H1 (cell line): ENCODE data around the gene CTBP2. TPM values are rescaled to one million over a fixed set of nuclear protein-coding genes. Genes with fewer than 3 reads are reported as not detected.

ENCODE experiments used
- CTCF ChIA-PET: fragments of 300-600 bp; sonication (Branson Sonifier 250); formaldehyde crosslinking; loops from one replicate; lab custom pipeline; 2021; ENCODE audit not compliant: partially characterized antibody; lab: Charles Lee
- POLR2A ChIA-PET: fragments of 300-600 bp; sonication (Branson Sonifier 250); formaldehyde crosslinking; loops from one replicate; lab custom pipeline; 2021; ENCODE audit warnings: inconsistent platforms; ENCODE audit not compliant: partially characterized antibody; lab: Charles Lee
- DNase-seq, 2 experiments: peaks; one replicate each; pipeline versions ENCODE4 v3.0.0 to v3.0.0-alpha.2; 2010 to 2022; ENCODE audit warnings: low spot score in 2 of 2, low read depth in 1 of 2, mixed read lengths in 1 of 2
- FAIRE-seq: peaks from 2 replicates; lab custom pipeline; 2011; peaks lifted over from hg19 to GRCh38; lab: Jason Lieb, UNC
- H2AFZ ChIP-seq: 2 replicates; pipeline ENCODE4 v1.8.1; 2012; ENCODE audit warnings: low read length, inconsistent platforms
- H2AK5ac ChIP-seq: 2 replicates; pipeline ENCODE4 v1.6.1; 2013; ENCODE audit warnings: low read depth, low read length
- H2BK120ac ChIP-seq: replicated peaks from 2 replicates; pipeline ENCODE3; 2013; ENCODE audit warnings: low read depth, low read length, inconsistent platforms
- H2BK12ac ChIP-seq: 2 replicates; pipeline ENCODE4 v1.6.1; 2013; ENCODE audit warnings: low read depth, low read length
- H2BK15ac ChIP-seq: 2 replicates; pipeline ENCODE4 v1.6.1; 2013; ENCODE audit warnings: low read length
- H2BK20ac ChIP-seq: 2 replicates; pipeline ENCODE4 v1.6.1; 2013; ENCODE audit warnings: low read length
- H2BK5ac ChIP-seq: 2 replicates; pipeline ENCODE4 v1.6.1; 2013; ENCODE audit warnings: low read depth, low read length
- H3K14ac ChIP-seq: 2 replicates; pipeline ENCODE4 v1.6.1; 2013; ENCODE audit warnings: inconsistent platforms; ENCODE audit not compliant: insufficient read length
- H3K18ac ChIP-seq: 2 replicates; pipeline ENCODE4 v1.6.1; 2013; ENCODE audit warnings: low read length; ENCODE audit errors: extremely low read depth
- H3K23ac ChIP-seq: 2 replicates; pipeline ENCODE4 v1.6.1; 2013; ENCODE audit warnings: inconsistent platforms; ENCODE audit not compliant: insufficient read length
- H3K23me2 ChIP-seq: 2 replicates; pipeline ENCODE4 v1.6.1; 2013; ENCODE audit warnings: low read depth, low read length
- H3K27ac ChIP-seq: 2 replicates; pipeline ENCODE4 v1.6.1; 2011; ENCODE audit warnings: low read depth, low read length, inconsistent platforms
- H3K27me3 ChIP-seq, 4 experiments: replicated peaks in 1 of 4; 1 replicate in 1 of 4; 2 replicates in 3 of 4; pipeline versions ENCODE4 v1.6.1 to v1.8.1; 2011 to 2013; ENCODE audit warnings: low read length in 3 of 4, mild to moderate bottlenecking in 3 of 4, inconsistent platforms in 2 of 4, mixed read lengths in 2 of 4, moderate library complexity in 1 of 4; ENCODE audit not compliant: control insufficient read depth in 3 of 4, insufficient read depth in 3 of 4; ENCODE audit errors: extremely low read depth in 1 of 4
- H3K36me3 ChIP-seq, 4 experiments: 2 replicates each; pipeline versions ENCODE4 v1.6.1 to v1.8.1; 2011 to 2013; ENCODE audit warnings: mild to moderate bottlenecking in 4 of 4, low read length in 3 of 4, moderate library complexity in 2 of 4, control low read depth in 1 of 4, inconsistent platforms in 1 of 4; ENCODE audit not compliant: insufficient read depth in 4 of 4, control insufficient read depth in 2 of 4
- H3K4ac ChIP-seq: replicated peaks from 2 replicates; pipeline ENCODE3; 2013; ENCODE audit warnings: low read length, low read depth, mixed read lengths, inconsistent platforms; ENCODE audit not compliant: insufficient read length
- H3K4me1 ChIP-seq, 4 experiments: replicated peaks in 1 of 4; 1 replicate in 1 of 4; 2 replicates in 3 of 4; pipeline versions ENCODE4 v1.6.1 to v1.8.1; 2011 to 2013; ENCODE audit warnings: low read length in 3 of 4, inconsistent platforms in 2 of 4, mixed read lengths in 1 of 4; ENCODE audit not compliant: insufficient read depth in 4 of 4, control insufficient read depth in 3 of 4
- H3K4me2 ChIP-seq, 2 experiments: 2 replicates each; pipeline versions ENCODE4 v1.6.1 to v1.8.1; 2011 to 2013; ENCODE audit warnings: low read depth in 2 of 2, low read length in 2 of 2, control low read depth in 1 of 2, inconsistent platforms in 1 of 2, mild to moderate bottlenecking in 1 of 2; ENCODE audit not compliant: insufficient read depth in 1 of 2
- H3K4me3 ChIP-seq, 4 experiments: fragments of 200-600, 300-600 bp in 1 of 4; sonication (generic), shearing (Covaris generic), sonication (Bioruptor Twin) in 1 of 4; 2 replicates each; pipeline versions ENCODE4 v1.5.1 to v1.8.1; 2011 to 2016; ENCODE audit warnings: low read length in 4 of 4, low read depth in 3 of 4, control low read depth in 2 of 4, inconsistent platforms in 2 of 4, mild to moderate bottlenecking in 2 of 4, mixed read lengths in 1 of 4, moderate library complexity in 1 of 4; ENCODE audit not compliant: insufficient read depth in 2 of 4; ENCODE audit errors: extremely low read depth in 1 of 4
- H3K56ac ChIP-seq: replicated peaks from 2 replicates; pipeline ENCODE3; 2013; ENCODE audit warnings: low read depth, mild to moderate bottlenecking, mixed read lengths, low read length, inconsistent platforms; ENCODE audit not compliant: insufficient read length
- H3K79me1 ChIP-seq: 2 replicates; pipeline ENCODE4 v1.6.1; 2013; ENCODE audit warnings: low read depth, low read length, control low read depth
- H3K79me2 ChIP-seq, 2 experiments: 2 replicates each; pipeline versions ENCODE4 v1.6.1 to v1.8.1; 2012 to 2013; ENCODE audit warnings: low read length in 2 of 2, mild to moderate bottlenecking in 2 of 2, inconsistent platforms in 1 of 2; ENCODE audit not compliant: insufficient read depth in 2 of 2, control insufficient read depth in 1 of 2
- H3K9ac ChIP-seq, 4 experiments: replicated peaks in 1 of 4; 1 replicate in 1 of 4; 2 replicates in 3 of 4; pipeline versions ENCODE4 v1.6.1 to v1.8.1; 2011 to 2013; ENCODE audit warnings: low read depth in 3 of 4, low read length in 3 of 4, control low read depth in 2 of 4, mild to moderate bottlenecking in 2 of 4, moderate library complexity in 2 of 4, inconsistent platforms in 1 of 4; ENCODE audit errors: extremely low read depth in 1 of 4
- H3K9me3 ChIP-seq, 2 experiments: 2 replicates each; pipeline versions ENCODE4 v1.6.1 to v1.8.1; 2012 to 2013; ENCODE audit warnings: mild to moderate bottlenecking in 2 of 2, moderate library complexity in 2 of 2, control low read depth in 1 of 2, inconsistent platforms in 1 of 2, low read depth in 1 of 2, low read length in 1 of 2, mixed read lengths in 1 of 2; ENCODE audit not compliant: insufficient read depth in 2 of 2
- H4K20me1 ChIP-seq, 2 experiments: replicated peaks in 1 of 2; 2 replicates each; pipeline versions ENCODE3 to v1.8.1; 2011 to 2013; ENCODE audit warnings: inconsistent platforms in 2 of 2, low read length in 2 of 2, mild to moderate bottlenecking in 1 of 2; ENCODE audit not compliant: insufficient read depth in 2 of 2, control insufficient read depth in 1 of 2
- H4K5ac ChIP-seq: 2 replicates; pipeline ENCODE4 v1.6.1; 2013; ENCODE audit warnings: low read length, low read depth, mixed read lengths, inconsistent platforms; ENCODE audit not compliant: insufficient read length
- H4K8ac ChIP-seq: 2 replicates; pipeline ENCODE4 v1.8.0; 2013; ENCODE audit warnings: mild to moderate bottlenecking, moderate library complexity, low read length, inconsistent platforms; ENCODE audit not compliant: insufficient read depth; ENCODE audit errors: extremely low read depth
- H4K91ac ChIP-seq: replicated peaks from 2 replicates; pipeline ENCODE3; 2013; ENCODE audit warnings: low read length, mixed read lengths, inconsistent platforms; ENCODE audit not compliant: insufficient read length
- POLR2A ChIP-seq, 2 experiments: IDR thresholded peaks; 1 replicate in 1 of 2; 2 replicates in 1 of 2; pipeline ENCODE4 v1.6.1; 2011; ENCODE audit warnings: low read depth in 2 of 2, low read length in 2 of 2, mild to moderate bottlenecking in 2 of 2; ENCODE audit errors: control extremely low read depth in 1 of 2
- SRF ChIP-seq: IDR thresholded peaks from 2 replicates; pipeline ENCODE4 v1.6.1; 2011; ENCODE audit warnings: mild to moderate bottlenecking, low read depth, low read length, moderate library complexity
- WGBS, 2 experiments: shearing (Covaris generic) in 1 of 2; methylation state at CpG; one replicate each; pipeline versions ENCODE4 v1.1.6 to v1.1.7; 2013 to 2015; ENCODE audit warnings: low lambda C conversion rate in 2 of 2, mixed read lengths in 2 of 2, inconsistent platforms in 1 of 2, low coverage in 1 of 2, missing lambda C conversion rate in 1 of 2; ENCODE audit not compliant: insufficient replicate concordance in 2 of 2, insufficient coverage in 1 of 2, insufficient read length in 1 of 2; ENCODE audit errors: extremely low coverage in 1 of 2, missing lambda C conversion rate in 1 of 2; 5-methylcytosine and 5-hydroxymethylcytosine counted together
- polyA plus RNA-seq, 7 experiments: library from polyadenylated mRNA; depleted of rRNA in 3 of 7; stranded (reverse) in 5 of 7; unstranded in 2 of 7; fragments of >200 nt in 5 of 7; fragments of 200-250 nt in 2 of 7; gene quantifications; 1 replicate in 5 of 7; 2 replicates in 1 of 7; 4 replicates in 1 of 7; pipeline versions ENCODE4 v1.2.1 to v1.2.3, GENCODE V29; 2011 to 2013; ENCODE audit warnings: missing spikeins in 2 of 7, mixed read lengths in 2 of 7
- total RNA-seq: library from RNA; stranded (reverse); fragmentation: NEBNext Ultra II Directional; extraction: Animal tissue kit (Norgen Biotek cat#: 25700); gene quantifications from 2 replicates; pipeline ENCODE4 v1.2.1, GENCODE V29; 2021

Gene CTBP2
- total and polyA plus RNA-seq, 2 of the 8 experiments (the other 6 are each of a cell fraction or from before 2014, with no cell fraction given) = 208 to 221 TPM

DNA sequence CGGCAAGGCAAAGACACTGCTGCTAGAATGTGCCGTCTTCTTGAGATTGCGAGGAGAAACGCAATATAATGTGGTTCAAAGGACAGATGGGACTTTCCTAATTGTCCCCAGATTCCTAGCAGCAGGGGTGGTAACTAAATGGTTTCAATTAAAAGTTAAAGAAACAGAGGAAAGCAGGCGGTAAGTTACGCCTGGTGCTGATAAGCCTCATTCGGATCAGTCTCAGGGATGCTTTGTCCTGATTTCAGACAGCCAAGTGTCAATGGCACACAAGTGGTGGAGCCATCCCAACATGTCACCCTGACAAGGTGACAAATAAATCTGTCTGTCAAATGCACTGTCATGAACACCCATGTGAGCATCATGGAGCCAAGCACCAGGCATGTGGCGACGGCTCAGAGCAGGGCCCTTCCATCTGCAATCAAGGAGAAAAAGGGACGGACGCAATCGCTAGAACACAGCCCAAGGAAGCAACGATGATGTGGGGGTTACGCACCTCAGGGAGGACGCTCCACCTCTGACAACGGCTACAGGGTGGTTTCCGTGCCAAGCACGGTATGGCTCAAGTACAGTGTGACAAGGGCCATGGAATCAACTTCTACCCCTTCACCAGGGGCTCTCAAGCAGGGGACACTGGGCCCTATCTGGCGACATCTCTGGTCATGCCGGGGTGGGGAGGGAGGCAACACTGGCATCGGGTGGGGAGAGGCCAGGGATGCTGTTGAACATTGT is 66.2 kb downstream of the CTBP2 start:
- H2BK15ac ChIP-seq = no peak overlapping the region
- no peak overlapping the region for H2BK20ac ChIP-seq
- H4K8ac ChIP-seq = no peak overlapping the region
- no peak overlapping the region for H4K5ac ChIP-seq
- no peaks in the 10 kb centered on the region for H3K9me3 ChIP-seq
- no peak for FAIRE-seq
- no peak overlapping the region for H3K23ac ChIP-seq
- H3K4ac ChIP-seq = no peak overlapping the region
- no peaks in the 10 kb centered on the region for H3K27me3 ChIP-seq
- H2AFZ ChIP-seq = no peak overlapping the region
- 92% methylated on average over 21 of the region's 21 CpGs; no CpG with 5 or more reads in 1 of the 2 experiments for WGBS, 2 experiments
- H3K23me2 ChIP-seq = no peaks in the 10 kb centered on the region
- H3K18ac ChIP-seq = no peak overlapping the region
- no peak overlapping the region for H3K56ac ChIP-seq
- H3K9ac ChIP-seq = no peak overlapping the region
- no peak overlapping the region for H2BK120ac ChIP-seq
- H2BK12ac ChIP-seq = no peak overlapping the region
- peaks cover 0 to 29% (median 10%) of the 10 kb centered on the region in 4 experiments; a peak in 5 of 7 replicates for H3K4me1 ChIP-seq
- ChIA-PET CTCF (interaction anchor here (0.9 kb wide), 1 partner anchor 68 kb away, joined by 3 read pairs; no protein-coding TSS in a partner anchor), POLR2A (interaction anchor here (1.3 kb wide), 2 partner anchors 10 to 55 kb away, joined by 3 to 4 read pairs; no protein-coding TSS in a partner anchor)
- peak in 1 of 2 experiments; percentile 30; a peak in 1 of 3 replicates for TF ChIP-seq POLR2A (IDR thresholded peaks at IDR 0.05; ENCODE audit: control extremely low read depth in 1 of 2, low read depth in 2 of 2, low read length in 2 of 2)
- no peak for TF ChIP-seq SRF
- no peak overlapping the region for H3K4me3 ChIP-seq
- no peak overlapping the region for H4K91ac ChIP-seq
- no peak overlapping the region for H3K4me2 ChIP-seq
- peaks cover 0 to 18% (median 2%) of the 10 kb centered on the region in 4 experiments; a peak in 3 of 8 replicates for H3K36me3 ChIP-seq
- peaks cover 42 to 100% of the 10 kb centered on the region in 2 experiments for H3K79me2 ChIP-seq
- peaks cover 62 to 76% of the 10 kb centered on the region in 2 experiments for H4K20me1 ChIP-seq
- H3K27ac ChIP-seq = peak overlapping the region; percentile 40; the same call in 1 of the 2 replicates
- H2AK5ac ChIP-seq = no peak overlapping the region
- no peak overlapping the region for H3K14ac ChIP-seq
- DNase-seq = no peak
- H2BK5ac ChIP-seq = peak overlapping the region; percentile 30; the same call in 1 of the 2 replicates
- H3K79me1 ChIP-seq = peaks cover 37% of the 10 kb centered on the region
